Effector memory CD8-positive, alpha-beta T cell (primary cell): ENCODE measurements around the gene RBBP4.

Experiments
- ATAC-seq: fragments of 150-1000 bp; cut with Tn5 transposase; replicated peaks from 2 replicates; pipeline ENCODE4 v1.10.0; 2021; ENCODE audit warnings: mild to moderate bottlenecking, moderate library complexity
- DNase-seq, 3 experiments: peaks; one replicate each; pipeline ENCODE4 v3.0.0; 2021
- H3K27ac Mint-ChIP-seq, 2 donors: one replicate each; pipeline ENCODE4 v1.8.0; 2022; ENCODE audit warnings: mild to moderate bottlenecking in 2 of 2, mixed read lengths in 2 of 2, moderate library complexity in 2 of 2
- H3K27me3 Mint-ChIP-seq, 2 donors: one replicate each; pipeline ENCODE4 v1.8.0; 2022; ENCODE audit warnings: mixed read lengths in 2 of 2
- H3K36me3 Mint-ChIP-seq: one replicate; pipeline ENCODE4 v1.8.0; 2022; ENCODE audit warnings: mild to moderate bottlenecking, moderate library complexity, mixed read lengths; ENCODE audit not compliant: insufficient read depth
- H3K4me1 Mint-ChIP-seq, 2 donors: one replicate each; pipeline ENCODE4 v1.8.0; 2022; ENCODE audit warnings: low read depth in 2 of 2, mixed read lengths in 2 of 2
- H3K4me3 Mint-ChIP-seq, 2 donors: one replicate each; pipeline ENCODE4 v1.8.0; 2022; ENCODE audit warnings: mild to moderate bottlenecking in 2 of 2, mixed read lengths in 2 of 2, moderate library complexity in 2 of 2
- H3K9me3 Mint-ChIP-seq, 2 donors: one replicate each; pipeline ENCODE4 v1.8.0; 2022; ENCODE audit warnings: mixed read lengths in 2 of 2
- total RNA-seq, 9 experiments: gene quantifications; one replicate each; lab custom pipeline; 2026; lab: John Stamatoyannopoulos, UW

RBBP4 gene
- total RNA-seq, result 98.1 to 237 (median 205) reads per million in 9 experiments

DNA sequence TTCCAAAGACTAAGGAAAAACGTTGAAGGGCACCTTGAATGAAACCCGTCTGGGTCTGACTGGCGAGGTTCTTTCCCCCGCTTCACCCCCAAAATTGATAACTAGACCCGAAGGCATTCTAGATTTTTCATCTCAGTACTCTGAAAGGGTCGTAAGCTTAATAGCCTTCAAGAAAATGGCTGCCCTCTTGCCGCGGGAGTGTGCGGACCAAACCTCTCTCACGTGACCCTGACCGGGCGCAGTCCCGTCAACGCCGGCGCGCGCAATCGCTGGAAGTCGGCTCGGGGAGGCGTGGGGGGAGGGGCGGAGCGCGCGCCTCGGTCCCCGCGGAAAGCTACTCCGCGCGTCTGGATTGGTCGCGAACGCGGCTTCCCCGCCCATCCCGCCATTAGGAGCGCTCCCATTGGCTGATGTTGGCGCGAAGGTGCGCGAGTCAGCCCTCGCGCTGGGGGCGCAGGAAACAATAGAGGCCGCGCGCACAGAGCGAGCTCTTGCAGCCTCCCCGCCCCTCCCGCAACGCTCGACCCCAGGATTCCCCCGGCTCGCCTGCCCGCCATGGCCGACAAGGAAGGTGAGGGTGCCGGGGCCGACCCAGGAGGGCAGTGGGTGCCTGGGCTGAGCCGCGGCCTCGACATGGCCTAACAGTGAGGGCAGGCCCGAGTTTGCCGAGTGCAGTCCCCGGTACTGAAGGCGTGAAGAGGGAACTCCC lies at the start of gene RBBP4:
Gene RBBP4 (plus strand): TSS at position 457 of the 709 bp plus-strand sequence. CDS start 99 bp downstream, at position 556.
- no peaks in the 10 kb centered on the region for H3K9me3 Mint-ChIP-seq
- H3K27me3 Mint-ChIP-seq, result no peaks in the 10 kb centered on the region
- ATAC-seq, result peak; percentile 82
- peak within 1 kb of the TSS; percentile 96 to 98 for H3K27ac Mint-ChIP-seq
- H3K4me3 Mint-ChIP-seq, result peak within 1 kb of the TSS; percentile 87 to 88
- H3K36me3 Mint-ChIP-seq, result peaks cover 76% of the 10 kb centered on the region
- H3K4me1 Mint-ChIP-seq, result peaks cover 37 to 62% of the 10 kb centered on the region in 2 donors
- peak; percentile 98 for DNase-seq

DNA sequence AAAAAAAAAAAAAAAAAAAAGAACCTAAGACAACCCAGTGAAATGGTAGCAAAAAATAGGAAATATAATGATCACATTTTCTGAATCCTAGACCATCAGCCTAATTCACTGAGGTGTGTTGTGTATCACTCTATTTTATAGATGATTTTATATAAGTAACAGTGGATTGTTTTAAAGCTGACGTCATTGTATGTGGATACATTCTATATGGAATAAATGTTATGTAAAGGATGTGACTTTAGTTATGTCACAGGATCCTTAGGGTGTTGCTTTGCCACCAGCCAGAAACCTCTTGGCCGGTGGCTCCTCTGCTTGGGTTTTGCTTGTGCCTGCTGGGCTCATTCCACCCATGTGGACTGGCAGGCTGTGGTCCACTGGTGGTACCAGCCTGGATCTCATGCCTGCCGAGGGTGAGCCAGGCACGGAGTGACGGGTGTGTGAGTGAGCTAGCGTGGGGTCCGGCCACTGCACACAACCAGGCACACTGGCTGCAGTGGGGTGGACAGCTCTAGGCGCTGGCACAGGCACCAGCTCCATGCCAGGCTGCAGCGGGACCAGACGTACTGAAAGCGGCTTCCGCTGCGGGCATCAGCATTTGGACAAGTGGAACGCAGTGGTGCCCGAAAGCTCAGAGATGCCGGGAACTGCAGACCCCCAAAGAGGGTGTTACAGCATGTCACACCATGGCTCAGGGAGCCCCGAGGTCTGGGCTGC lies 45.1 kb upstream of the RBBP4 start:
- no peak overlapping the region for H3K27ac Mint-ChIP-seq
- no peaks in the 10 kb centered on the region for H3K9me3 Mint-ChIP-seq
- DNase-seq, result no peak
- H3K4me3 Mint-ChIP-seq, result no peak overlapping the region
- ATAC-seq, result no peak
- H3K4me1 Mint-ChIP-seq, result no peaks in the 10 kb centered on the region
- H3K36me3 Mint-ChIP-seq, result peaks cover 2% of the 10 kb centered on the region
- H3K27me3 Mint-ChIP-seq, result no peaks in the 10 kb centered on the region

DNA sequence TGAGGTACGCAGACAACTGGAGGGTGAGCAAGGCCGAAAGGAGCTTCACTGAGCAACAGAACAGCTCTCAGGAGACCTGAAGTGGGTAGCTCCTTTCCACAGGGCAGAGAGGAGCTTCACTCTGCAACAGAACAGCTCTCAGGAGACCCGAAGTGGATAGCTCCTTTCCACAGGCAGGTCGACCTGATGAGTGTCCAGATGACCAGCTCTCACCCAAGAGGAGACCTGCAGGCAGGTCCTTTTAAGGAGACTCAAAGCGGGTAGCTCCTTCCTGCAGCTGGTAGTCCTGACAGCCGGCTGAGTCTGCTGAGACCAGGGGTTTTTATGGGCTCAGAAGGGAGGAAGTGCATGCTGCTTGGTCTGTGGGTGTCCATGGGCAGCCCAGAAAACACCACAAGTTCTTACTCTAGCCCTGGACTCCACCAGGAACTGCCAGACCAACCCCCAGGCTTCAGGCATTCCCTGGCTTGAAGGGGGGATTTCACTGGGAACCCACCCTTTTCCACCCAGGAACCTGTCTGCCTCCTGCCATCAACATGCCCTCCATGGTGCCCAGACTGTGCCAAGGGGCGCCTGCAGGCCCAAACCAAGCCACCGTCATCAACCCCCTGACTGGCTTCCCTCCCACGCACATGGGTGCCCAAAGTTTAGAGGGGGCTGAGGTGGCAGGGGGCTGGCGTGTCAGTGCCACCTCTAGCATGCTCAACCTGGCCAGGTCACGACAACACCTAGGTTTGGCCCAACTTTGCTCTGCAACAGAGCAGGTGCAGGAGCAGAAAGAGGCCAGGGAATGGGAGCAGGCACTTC lies 44.2 kb upstream of the RBBP4 start:
- Mint-ChIP-seq H3K4me1 (no peaks in the 10 kb centered on the region), H3K9me3 (no peaks in the 10 kb centered on the region), H3K36me3 (peaks cover 2% of the 10 kb centered on the region), H3K27me3 (no peaks in the 10 kb centered on the region), H3K4me3 (no peak overlapping the region), H3K27ac (no peak overlapping the region)
- DNase-seq, result no peak
- no peak for ATAC-seq

DNA sequence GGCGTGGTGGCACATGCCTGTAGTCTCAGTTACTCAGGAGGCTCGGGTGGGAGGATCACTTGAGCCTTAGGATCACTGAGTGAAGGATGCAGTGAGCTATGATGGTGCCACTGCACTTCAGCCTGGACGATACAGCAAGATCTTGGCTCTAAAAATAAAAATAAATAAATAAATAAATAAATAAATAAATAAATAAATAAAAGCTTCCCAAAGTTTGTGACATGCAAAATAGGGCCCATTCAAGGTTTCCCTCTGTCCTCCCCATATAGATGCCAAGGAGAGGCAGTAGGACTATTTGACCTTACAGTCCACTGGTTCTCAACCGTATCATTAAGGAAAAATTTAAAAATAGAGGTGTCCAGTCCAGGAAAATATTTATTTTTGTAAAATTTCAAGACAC lies 41.8 kb upstream of the RBBP4 start:
- Mint-ChIP-seq H3K36me3 (peaks cover 2% of the 10 kb centered on the region), H3K4me1 (peaks cover 5% of the 10 kb centered on the region in 2 donors), H3K4me3 (no peak overlapping the region), H3K27me3 (no peaks in the 10 kb centered on the region), H3K27ac (no peak overlapping the region), H3K9me3 (no peaks in the 10 kb centered on the region)
- DNase-seq, result no peak
- no peak for ATAC-seq

DNA sequence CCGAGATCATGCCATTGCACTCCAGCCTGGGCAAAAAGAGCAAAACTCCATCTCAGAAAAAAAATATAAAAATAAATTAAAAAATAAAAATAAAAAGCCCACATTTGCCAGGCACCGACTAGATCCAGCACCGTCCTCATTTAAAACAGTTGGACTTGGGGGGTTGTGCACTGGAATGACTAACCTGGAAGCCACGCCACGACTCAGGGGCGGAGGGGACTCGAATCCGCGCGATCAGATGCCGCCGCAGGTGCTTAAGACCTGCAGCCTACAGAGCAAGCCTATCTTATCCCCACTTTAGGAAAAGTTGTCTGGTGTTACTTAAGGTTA lies 39.2 kb upstream of the RBBP4 start:
- no peaks in the 10 kb centered on the region for H3K9me3 Mint-ChIP-seq
- H3K4me3 Mint-ChIP-seq, result peak overlapping the region; percentile 63 to 65
- DNase-seq (no peak), ATAC-seq (no peak)
- peaks cover 2% of the 10 kb centered on the region for H3K36me3 Mint-ChIP-seq
- peaks cover 5% of the 10 kb centered on the region in 2 donors for H3K4me1 Mint-ChIP-seq
- no peaks in the 10 kb centered on the region for H3K27me3 Mint-ChIP-seq
- peak overlapping the region in 1 of 2 donors; percentile 44 for H3K27ac Mint-ChIP-seq

DNA sequence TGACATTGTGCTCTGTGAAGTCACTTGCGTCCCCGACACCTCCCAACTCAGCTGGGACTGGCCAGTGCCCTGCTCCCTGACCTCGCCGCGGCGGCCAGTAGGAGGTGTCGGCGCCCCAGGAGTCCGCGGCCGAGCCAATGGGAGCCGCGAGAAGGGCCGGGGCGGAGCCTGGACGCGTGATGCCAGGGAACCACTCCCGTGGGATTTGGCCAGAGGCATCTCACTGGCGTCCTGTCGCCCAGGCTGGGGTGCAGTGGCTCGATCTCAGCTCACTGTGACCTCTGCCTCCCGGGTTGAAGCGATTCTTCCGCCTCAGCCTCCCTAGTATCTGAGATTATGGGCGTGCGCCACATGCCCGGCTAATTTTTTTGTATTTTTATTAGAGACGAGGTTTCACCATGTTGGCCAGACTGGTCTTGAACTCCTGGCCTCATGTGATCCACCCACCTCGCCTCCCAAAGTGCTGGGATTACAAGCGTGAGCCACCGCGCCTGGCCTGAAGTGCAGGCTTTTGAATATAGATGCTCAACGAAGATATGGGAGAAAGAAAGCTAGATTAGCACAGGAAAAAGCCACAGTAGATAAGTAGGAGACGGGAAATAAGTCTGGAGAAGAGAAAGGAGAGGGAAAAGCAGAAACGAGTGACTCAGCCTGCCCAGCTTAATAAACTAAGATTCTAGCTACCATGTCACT lies 38.7 kb upstream of the RBBP4 start:
- ATAC-seq, result peak; percentile 81
- Mint-ChIP-seq H3K27me3 (no peaks in the 10 kb centered on the region), H3K27ac (peak overlapping the region; percentile 44 to 79), H3K4me1 (peaks cover 5% of the 10 kb centered on the region in 2 donors), H3K9me3 (no peaks in the 10 kb centered on the region), H3K4me3 (peak overlapping the region; percentile 63 to 65), H3K36me3 (peaks cover 2% of the 10 kb centered on the region)
- peak; percentile 7 to 19 (median 8) for DNase-seq

DNA sequence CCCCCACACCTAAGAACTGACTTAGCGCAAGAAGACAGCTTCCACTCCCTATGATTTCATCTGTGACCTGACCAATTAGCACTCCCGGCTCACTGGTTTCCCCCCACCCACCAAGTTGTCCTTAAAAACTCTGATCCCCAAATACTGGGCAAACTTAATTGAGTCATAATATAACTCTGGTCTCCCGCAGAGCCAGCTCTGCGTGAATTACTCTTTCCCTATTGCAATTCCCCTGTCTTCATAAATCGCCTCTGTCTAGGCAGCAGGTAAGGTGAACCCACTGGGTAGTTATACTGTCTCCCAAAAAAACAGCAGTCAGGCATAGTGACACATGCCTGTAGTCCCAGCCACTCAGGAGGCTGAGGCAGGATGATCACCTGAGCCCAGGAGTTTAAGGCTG lies 37.5 kb upstream of the RBBP4 start:
- no peak overlapping the region for H3K4me3 Mint-ChIP-seq
- no peaks in the 10 kb centered on the region for H3K27me3 Mint-ChIP-seq
- DNase-seq (no peak), ATAC-seq (no peak)
- peaks cover 5% of the 10 kb centered on the region in 2 donors for H3K4me1 Mint-ChIP-seq
- no peaks in the 10 kb centered on the region for H3K9me3 Mint-ChIP-seq
- peak overlapping the region in 1 of 2 donors; percentile 49 for H3K27ac Mint-ChIP-seq
- peaks cover 2% of the 10 kb centered on the region for H3K36me3 Mint-ChIP-seq

DNA sequence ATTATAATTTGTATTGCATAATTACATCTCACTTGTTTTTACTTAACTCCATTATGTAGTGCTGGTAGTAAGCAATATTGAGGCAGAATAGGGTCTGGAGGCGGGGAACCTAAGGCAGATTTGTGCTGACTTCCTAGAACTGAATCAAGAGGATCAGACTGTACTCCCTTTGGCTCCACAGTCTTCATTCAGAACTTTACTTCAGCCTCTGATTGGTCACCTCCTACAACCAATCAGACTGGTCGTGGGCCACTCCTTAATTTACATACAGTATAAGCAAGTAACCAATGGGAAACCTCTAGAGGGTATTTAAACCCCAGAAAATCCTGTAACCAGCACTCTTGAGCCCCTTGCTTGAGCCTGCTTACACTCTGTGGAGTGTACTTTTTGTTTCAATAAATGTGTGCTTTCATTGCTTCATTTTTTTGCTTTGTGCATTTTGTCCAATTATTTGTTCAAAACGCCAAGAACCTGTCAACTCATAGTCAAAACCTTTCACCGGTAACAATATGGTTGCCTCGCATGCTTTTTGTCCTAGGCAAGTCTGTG lies 32.3 kb upstream of the RBBP4 start:
- Mint-ChIP-seq H3K4me1 (peaks cover 10 to 11% of the 10 kb centered on the region in 2 donors), H3K27ac (no peak overlapping the region), H3K4me3 (no peak overlapping the region), H3K36me3 (peaks cover 23% of the 10 kb centered on the region), H3K9me3 (no peaks in the 10 kb centered on the region), H3K27me3 (no peaks in the 10 kb centered on the region)
- DNase-seq, result no peak
- no peak for ATAC-seq

DNA sequence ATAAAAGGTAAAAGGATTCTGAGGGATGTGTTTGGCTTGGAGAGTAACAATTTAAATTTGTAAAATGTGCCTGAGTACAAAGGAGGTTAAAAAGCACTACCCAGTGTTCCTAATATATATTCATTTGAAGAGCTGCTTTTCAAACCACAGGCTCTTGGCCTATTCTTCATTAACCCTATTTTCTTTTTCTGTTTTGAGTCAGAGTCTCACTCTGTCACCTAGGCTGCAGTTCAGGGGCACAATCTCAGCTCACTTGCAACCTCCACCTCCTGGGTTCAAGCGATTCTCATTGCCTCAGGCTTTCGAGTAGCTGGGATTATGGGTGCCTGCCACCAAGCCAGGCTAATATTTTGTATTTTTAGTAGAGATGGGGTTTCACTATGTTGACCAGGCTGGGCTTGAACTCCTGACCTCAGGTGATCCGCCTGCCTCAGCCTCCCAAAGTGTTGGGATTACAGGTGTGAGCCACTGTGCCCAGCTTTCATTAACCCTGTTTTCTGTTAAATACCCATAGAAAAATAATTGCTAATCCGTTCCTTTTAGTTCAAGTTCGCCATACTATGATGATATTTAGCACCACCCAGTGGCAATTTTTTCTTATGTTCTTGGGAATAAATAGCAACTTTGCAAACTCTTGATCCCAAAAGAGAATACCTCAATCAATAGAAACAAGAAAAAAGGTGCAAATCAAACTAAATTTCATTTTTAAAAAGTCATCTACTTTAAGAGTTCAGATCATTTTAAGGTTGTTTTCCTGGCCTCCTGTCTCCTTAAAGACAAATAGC lies 31.1 kb upstream of the RBBP4 start:
- H3K27ac Mint-ChIP-seq, result peak overlapping the region in 1 of 2 donors; percentile 29
- peaks cover 15 to 17% of the 10 kb centered on the region in 2 donors for H3K4me1 Mint-ChIP-seq
- no peaks in the 10 kb centered on the region for H3K9me3 Mint-ChIP-seq
- H3K4me3 Mint-ChIP-seq, result no peak overlapping the region
- H3K36me3 Mint-ChIP-seq, result peaks cover 23% of the 10 kb centered on the region
- DNase-seq (no peak), ATAC-seq (no peak)
- no peaks in the 10 kb centered on the region for H3K27me3 Mint-ChIP-seq

DNA sequence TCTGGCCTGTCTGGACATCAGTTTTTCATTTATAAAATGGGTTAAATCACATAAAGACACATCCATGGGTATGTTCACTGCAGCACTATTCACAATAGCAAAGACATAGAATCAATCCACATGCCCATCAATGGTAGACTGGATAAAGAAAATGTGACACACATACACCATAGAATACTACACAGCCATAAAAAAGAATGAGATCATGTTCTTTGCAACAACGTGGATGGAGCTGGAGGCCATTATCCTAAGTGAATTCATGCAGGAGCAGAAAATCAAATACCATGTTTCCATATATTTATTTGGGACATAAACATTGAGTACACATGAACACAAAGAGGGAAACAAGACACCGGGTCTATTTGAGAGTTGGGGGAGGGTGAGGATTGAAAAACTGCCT lies 28.8 kb upstream of the RBBP4 start:
- no peak overlapping the region for H3K4me3 Mint-ChIP-seq
- no peaks in the 10 kb centered on the region for H3K27me3 Mint-ChIP-seq
- no peak for ATAC-seq
- peaks cover 26% of the 10 kb centered on the region for H3K36me3 Mint-ChIP-seq
- peaks cover 17 to 22% of the 10 kb centered on the region in 2 donors for H3K4me1 Mint-ChIP-seq
- no peak for DNase-seq
- H3K9me3 Mint-ChIP-seq, result no peaks in the 10 kb centered on the region
- H3K27ac Mint-ChIP-seq, result no peak overlapping the region

DNA sequence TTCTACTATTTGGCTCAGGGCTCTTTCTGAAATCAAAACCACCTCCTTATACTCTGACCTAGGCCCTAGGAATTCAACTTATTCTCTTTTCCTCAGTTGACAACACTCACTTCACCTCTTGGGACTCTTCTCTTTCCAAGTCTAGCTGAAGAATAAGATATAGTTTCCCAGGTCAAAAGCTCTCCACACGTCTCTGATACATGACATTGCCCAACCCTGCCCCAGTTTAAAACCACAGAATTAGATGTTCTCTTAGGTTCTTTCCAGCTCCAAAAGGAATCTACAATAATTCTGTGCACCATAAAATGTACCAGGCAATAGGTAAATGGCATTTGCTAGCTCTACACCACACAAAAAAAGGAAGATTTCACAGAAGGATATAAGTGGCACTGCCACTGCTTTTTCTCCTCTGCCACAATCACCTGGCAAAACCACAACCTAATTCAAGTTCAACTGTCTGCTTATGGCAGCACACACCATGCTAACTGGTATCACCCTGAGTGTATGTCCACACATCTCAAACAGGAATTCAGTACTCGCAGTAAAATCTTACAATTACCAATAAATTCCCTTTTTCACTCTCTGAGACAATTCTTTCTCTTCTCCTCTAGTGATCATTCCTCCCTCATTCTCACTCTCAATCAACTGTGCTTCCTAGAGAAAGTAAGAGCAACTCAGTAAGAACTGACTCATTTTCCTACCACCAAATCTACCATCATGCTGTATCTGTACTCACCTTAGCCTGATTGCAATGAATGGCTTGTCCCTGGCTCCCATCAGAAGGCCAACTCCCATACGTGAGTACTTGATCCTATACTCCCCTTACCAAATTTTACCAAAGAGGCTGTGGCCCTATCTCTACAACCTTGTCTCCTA lies 28.0 kb upstream of the RBBP4 start:
- Mint-ChIP-seq H3K27ac (peak overlapping the region; percentile 6 to 84), H3K9me3 (no peaks in the 10 kb centered on the region), H3K4me1 (peaks cover 25 to 29% of the 10 kb centered on the region in 2 donors), H3K27me3 (no peaks in the 10 kb centered on the region), H3K36me3 (peaks cover 31% of the 10 kb centered on the region), H3K4me3 (no peak overlapping the region)
- ATAC-seq, result peak; percentile 36
- DNase-seq, result no peak
